Astrocyte (in vitro differentiated cells and primary cell): ENCODE measurements around the gene CD2. TPM values are rescaled to one million over a fixed set of nuclear protein-coding genes. Genes with fewer than 3 reads are reported as not detected.

ENCODE experiments used
- DNase-seq: peaks from one replicate; pipeline ENCODE4 v3.0.0-alpha.2; 2010; ENCODE audit warnings: low read depth
- FAIRE-seq: peaks from 2 replicates; lab custom pipeline; 2011; peaks lifted over from hg19 to GRCh38; lab: Jason Lieb, UNC
- H2AFZ ChIP-seq: 2 replicates; pipeline ENCODE4 v1.6.0; 2012; ENCODE audit warnings: low read depth, low read length, inconsistent platforms
- H3K27ac ChIP-seq: 2 replicates; pipeline ENCODE4 v1.5.1; 2011; ENCODE audit warnings: low read depth, low read length, inconsistent platforms
- H3K27me3 ChIP-seq: 2 replicates; pipeline ENCODE4 v1.6.0; 2011; ENCODE audit warnings: low read length, inconsistent platforms; ENCODE audit not compliant: insufficient read depth
- H3K36me3 ChIP-seq: 2 replicates; pipeline ENCODE4 v1.5.1; 2011; ENCODE audit warnings: low read length, inconsistent platforms; ENCODE audit not compliant: insufficient read depth
- H3K4me1 ChIP-seq: 2 replicates; pipeline ENCODE4 v1.5.1; 2011; ENCODE audit warnings: low read length, inconsistent platforms; ENCODE audit not compliant: insufficient read depth
- H3K4me2 ChIP-seq: 2 replicates; pipeline ENCODE4 v1.6.0; 2012; ENCODE audit warnings: low read length, inconsistent platforms
- H3K4me3 ChIP-seq: 2 replicates; pipeline ENCODE4 v1.5.1; 2011; ENCODE audit warnings: low read depth, mild to moderate bottlenecking, low read length, inconsistent platforms; ENCODE audit not compliant: insufficient read depth
- H3K79me2 ChIP-seq: 2 replicates; pipeline ENCODE4 v1.6.0; 2012; ENCODE audit warnings: mild to moderate bottlenecking, low read length, inconsistent platforms; ENCODE audit not compliant: insufficient read depth
- H3K9ac ChIP-seq: 2 replicates; pipeline ENCODE4 v1.6.0; 2012; ENCODE audit warnings: mild to moderate bottlenecking, low read length, inconsistent platforms
- H3K9me3 ChIP-seq: 2 replicates; pipeline ENCODE4 v1.5.1; 2012; ENCODE audit warnings: low read depth, mild to moderate bottlenecking, low read length, inconsistent platforms; ENCODE audit not compliant: insufficient read depth
- H4K20me1 ChIP-seq: 2 replicates; pipeline ENCODE4 v1.6.0; 2012; ENCODE audit warnings: low read length, inconsistent platforms; ENCODE audit not compliant: insufficient read depth
- H3K27ac Mint-ChIP-seq: one replicate; pipeline ENCODE4 v1.8.0; 2021; ENCODE audit warnings: mild to moderate bottlenecking, mixed read lengths; ENCODE audit not compliant: unreplicated experiment
- H3K27me3 Mint-ChIP-seq: one replicate; pipeline ENCODE4 v1.8.0; 2021; ENCODE audit warnings: low read depth, mixed read lengths; ENCODE audit not compliant: unreplicated experiment
- H3K36me3 Mint-ChIP-seq: one replicate; pipeline ENCODE4 v1.8.0; 2021; ENCODE audit warnings: low read depth, mixed read lengths; ENCODE audit not compliant: unreplicated experiment
- H3K4me1 Mint-ChIP-seq: one replicate; pipeline ENCODE4 v1.8.0; 2021; ENCODE audit warnings: low read depth, mixed read lengths; ENCODE audit not compliant: unreplicated experiment
- H3K4me3 Mint-ChIP-seq: one replicate; pipeline ENCODE4 v1.8.0; 2021; ENCODE audit warnings: mild to moderate bottlenecking, moderate library complexity, mixed read lengths; ENCODE audit not compliant: unreplicated experiment
- H3K9me3 Mint-ChIP-seq: one replicate; pipeline ENCODE4 v1.8.0; 2021; ENCODE audit warnings: mild to moderate bottlenecking, mixed read lengths; ENCODE audit not compliant: unreplicated experiment
- CTCF ChIP-seq: IDR thresholded peaks from 2 replicates; pipeline ENCODE4 v1.5.1; 2011; ENCODE audit warnings: low read depth, mild to moderate bottlenecking, inconsistent platforms, low read length, moderate library complexity; ENCODE audit not compliant: insufficient read depth
- EZH2 ChIP-seq: IDR thresholded peaks from 2 replicates; pipeline ENCODE4 v1.6.1; 2012; ENCODE audit warnings: mild to moderate bottlenecking, low read length, inconsistent platforms; ENCODE audit not compliant: insufficient read depth
- total RNA-seq: library from RNA; stranded (reverse); gene quantifications from 2 replicates; pipeline ENCODE4 v1.2.1, GENCODE V29; 2021

The CD2 gene
- total RNA-seq, 1 donor from 2014 or later, result 0.14 TPM

- Histone ChIP-seq H3K27me3 (peaks cover 3% of the 10 kb centered on the region), H3K27ac (no peak overlapping the region), H2AFZ (no peak overlapping the region), H3K4me3 (no peak overlapping the region), H3K36me3 (no peaks in the 10 kb centered on the region), H3K9ac (no peak overlapping the region), H4K20me1 (no peaks in the 10 kb centered on the region), H3K4me1 (no peaks in the 10 kb centered on the region), H3K4me2 (no peak overlapping the region), H3K9me3 (no peaks in the 10 kb centered on the region), H3K79me2 (no peaks in the 10 kb centered on the region)
- Mint-ChIP-seq H3K27ac (no peak overlapping the region), H3K36me3 (no peaks in the 10 kb centered on the region), H3K9me3 (no peaks in the 10 kb centered on the region), H3K4me3 (no peak overlapping the region), H3K27me3 (peaks cover 5% of the 10 kb centered on the region), H3K4me1 (no peaks in the 10 kb centered on the region)
- TF ChIP-seq EZH2, result no peak
- TF ChIP-seq CTCF, result no peak
- no peak for DNase-seq
- FAIRE-seq, result no peak
These were observed 39.2 kb downstream of the CD2 start for GRCh38 chr1:116793357-116793935.

GRCh38 chr1:116794371-116794770, 40.1 kb downstream of the CD2 start:
- no peak overlapping the region for H3K27ac ChIP-seq
- Mint-ChIP-seq H3K36me3 (no peaks in the 10 kb centered on the region), H3K4me1 (no peaks in the 10 kb centered on the region), H3K27me3 (peaks cover 5% of the 10 kb centered on the region), H3K27ac (no peak overlapping the region), H3K4me3 (no peak overlapping the region), H3K9me3 (no peaks in the 10 kb centered on the region)
- no peak for TF ChIP-seq EZH2
- no peak for TF ChIP-seq CTCF
- FAIRE-seq (no peak), DNase-seq (no peak)
- H3K27me3 ChIP-seq, result peaks cover 3% of the 10 kb centered on the region
- H4K20me1 ChIP-seq, result no peaks in the 10 kb centered on the region
- no peaks in the 10 kb centered on the region for H3K4me1 ChIP-seq
- no peak overlapping the region for H3K4me3 ChIP-seq
- no peak overlapping the region for H3K9ac ChIP-seq
- H3K9me3 ChIP-seq, result no peaks in the 10 kb centered on the region
- H3K4me2 ChIP-seq, result no peak overlapping the region
- no peaks in the 10 kb centered on the region for H3K36me3 ChIP-seq
- H3K79me2 ChIP-seq, result no peaks in the 10 kb centered on the region
- no peak overlapping the region for H2AFZ ChIP-seq

- Mint-ChIP-seq H3K9me3 (no peaks in the 10 kb centered on the region), H3K27ac (no peak overlapping the region), H3K36me3 (no peaks in the 10 kb centered on the region), H3K27me3 (peaks cover 5% of the 10 kb centered on the region), H3K4me3 (no peak overlapping the region), H3K4me1 (no peaks in the 10 kb centered on the region)
- Histone ChIP-seq H3K27me3 (peaks cover 3% of the 10 kb centered on the region), H3K27ac (no peak overlapping the region), H3K79me2 (no peaks in the 10 kb centered on the region), H3K9ac (no peak overlapping the region), H3K9me3 (no peaks in the 10 kb centered on the region), H3K4me2 (no peak overlapping the region), H2AFZ (no peak overlapping the region), H4K20me1 (no peaks in the 10 kb centered on the region), H3K4me3 (no peak overlapping the region), H3K4me1 (no peaks in the 10 kb centered on the region), H3K36me3 (no peaks in the 10 kb centered on the region)
- DNase-seq, result no peak
- no peak for FAIRE-seq
- no peak for TF ChIP-seq EZH2
- TF ChIP-seq CTCF, result no peak
These were observed 40.7 kb downstream of the CD2 start for GRCh38 chr1:116794804-116795481.
